ENCODE data around the gene DEPP1. TPM values are rescaled to one million over a fixed set of nuclear protein-coding genes. Genes with fewer than 3 reads are reported as not detected.

Gene DEPP1
- total and polyA plus RNA-seq, 2 of the 13 experiments (the other 11 are each of a cell fraction or from before 2014, with no cell fraction given), result 14.8 to 270 TPM

- TF ChIP-seq YEATS4 (CRISPR knock-in tag; IDR thresholded peaks at IDR 0.05; ENCODE audit: borderline replicate concordance) (no peak), ZNF644 (CRISPR knock-in tag; IDR thresholded peaks at IDR 0.05; ENCODE audit: low read depth) (peak; percentile 63; the same call in 1 of the 2 replicates), FOXP4 (CRISPR knock-in tag; IDR thresholded peaks at IDR 0.05) (peak; percentile 49; the same call in 1 of the 2 replicates)
These were observed 25.8 kb downstream of the DEPP1 start (continued) for GRCh38 chr10:44952779-44953231.

DNA sequence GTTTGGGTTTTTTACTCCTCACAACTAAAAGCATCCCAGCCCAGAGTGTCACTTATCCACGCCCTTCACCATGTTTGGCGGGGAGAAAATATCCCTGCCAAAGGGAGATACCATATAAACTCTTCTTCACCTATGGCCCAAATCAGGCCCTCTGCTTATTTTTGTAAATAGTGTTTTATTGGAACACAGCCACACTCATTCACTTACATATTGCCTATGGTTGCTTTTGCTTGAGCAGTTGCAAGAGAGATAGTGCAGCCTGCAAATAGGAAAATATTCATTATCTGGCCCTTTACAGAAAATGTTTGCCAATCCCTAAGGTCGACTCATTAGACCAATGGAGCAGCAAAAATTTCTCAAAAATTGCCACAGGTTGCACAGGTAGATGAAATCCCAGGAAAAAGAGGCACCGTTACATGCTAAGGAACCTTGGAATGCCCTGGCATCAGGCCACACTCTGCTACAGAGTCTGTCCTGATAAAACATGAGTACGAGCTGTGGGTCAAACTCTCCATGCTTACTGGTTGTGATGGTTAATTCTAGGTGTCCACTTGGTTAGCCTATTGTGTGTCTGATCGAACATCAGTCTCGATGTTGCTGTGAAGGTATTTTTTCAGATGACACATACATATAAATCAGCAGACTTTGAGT is 26.9 kb downstream of the DEPP1 start:
- Histone ChIP-seq H3K36me3 (replicated peaks in 1 of 2; ENCODE audit: control insufficient read depth in 1 of 2, insufficient read depth in 2 of 2, low read length in 2 of 2) (0 out of 5 replicates have a peak, but pooled peaks cover 0 to 6% of the 10 kb centered on the region in 2 experiments), H3K9me3 (ENCODE audit: low read length) (no peaks in the 10 kb centered on the region), H4K20me1 (ENCODE audit: insufficient read depth, low read length) (no peaks in the 10 kb centered on the region), H3K4me1 (ENCODE audit: insufficient read depth, low read length) (peaks cover 80% of the 10 kb centered on the region), H3K27ac (ENCODE audit: extremely low read length, insufficient read depth, low read length) (no peak overlapping the region), H2AFZ (ENCODE audit: low read length) (no peak overlapping the region), H3K79me2 (ENCODE audit: insufficient read depth, low read length) (no peaks in the 10 kb centered on the region), H3K4me2 (ENCODE audit: low read depth, low read length) (no peak overlapping the region), H3K9ac (ENCODE audit: insufficient read depth, low read depth, low read length) (no peak overlapping the region), H3K27me3 (ENCODE audit: control insufficient read depth in 1 of 2, insufficient read depth in 2 of 2, low read length in 2 of 2) (no peaks in the 10 kb centered on the region), H3K4me3 (replicated peaks in 1 of 3; ENCODE audit: insufficient read depth in 1 of 3, low read depth in 2 of 3, low read length in 3 of 3) (no peak overlapping the region)
- DNase-seq (ENCODE audit: low spot score), result no peak
- WGBS (ENCODE audit: low lambda C conversion rate), result 93% methylated on average over 7 of the region's 7 CpGs
- no peak for ATAC-seq
- FAIRE-seq, result no peak
- in situ Hi-C loops (cut with HindIII; ENCODE audit: extremely low pct_ligation_motif_present, low pct_unique_long_range_greater_than_20kb) (loop anchor here (25.0 kb wide), 1 partner anchor 1539 kb away; the partner anchor contains the start of gene HNRNPF), intact Hi-C loops (cut with micrococcal nuclease; ENCODE audit: unreplicated experiment) (loop anchor here (2.0 to 5.0 kb wide), 2 partner anchors 13 to 694 kb away; no protein-coding TSS in a partner anchor)
- POLR2A ChIA-PET, result interaction anchor here (1.1 to 2.8 kb wide), 6 partner anchors 9 to 39 kb away, joined by 4 to 25 read pairs (median 8); no protein-coding TSS in a partner anchor
- no TSS peak for BruUV-seq (replicated peaks)
- CTCF ChIA-PET (ENCODE audit: low intra/inter-chr PET ratio, low total read pairs), result no interaction called here
- no peak for TF ChIP-seq PBX3 (CRISPR knock-in tag; IDR thresholded peaks at IDR 0.05; ENCODE audit: borderline replicate concordance)
- TF ChIP-seq CHCHD3 (CRISPR knock-in tag; IDR thresholded peaks at IDR 0.05), result no peak
- TF ChIP-seq MAFG (CRISPR knock-in tag; IDR thresholded peaks at IDR 0.05), result no peak
- TF ChIP-seq SMARCE1 (IDR thresholded peaks at IDR 0.05; ENCODE audit: borderline replicate concordance), result no peak
- TF ChIP-seq ZNF333 (CRISPR knock-in tag; IDR thresholded peaks at IDR 0.05; ENCODE audit: borderline replicate concordance), result no peak
- no peak for TF ChIP-seq ZNF572 (CRISPR knock-in tag; IDR thresholded peaks at IDR 0.05)
- TF ChIP-seq ZKSCAN1 (IDR thresholded peaks at IDR 0.05; ENCODE audit: low read length), result no peak
- TF ChIP-seq, protein P1, sequence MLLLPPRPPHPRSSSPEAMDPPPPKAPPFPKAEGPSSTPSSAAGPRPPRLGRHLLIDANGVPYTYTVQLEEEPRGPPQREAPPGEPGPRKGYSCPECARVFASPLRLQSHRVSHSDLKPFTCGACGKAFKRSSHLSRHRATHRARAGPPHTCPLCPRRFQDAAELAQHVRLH (CRISPR knock-in tag; IDR thresholded peaks at IDR 0.05; ENCODE audit: borderline replicate concordance, low read depth), result no peak
- TF ChIP-seq KDM4B (CRISPR knock-in tag; IDR thresholded peaks at IDR 0.05), result no peak
- no peak for TF ChIP-seq SP140L (CRISPR knock-in tag; IDR thresholded peaks at IDR 0.05; ENCODE audit: borderline replicate concordance)
- TF ChIP-seq ZBTB49 (CRISPR knock-in tag; IDR thresholded peaks at IDR 0.05; ENCODE audit: borderline replicate concordance), result no peak
- TF ChIP-seq MAZ (IDR thresholded peaks at IDR 0.05; ENCODE audit: borderline replicate concordance, low read depth, low read length), result no peak
- no peak for TF ChIP-seq MAZ (CRISPR knock-in tag; IDR thresholded peaks at IDR 0.05; ENCODE audit: low read depth)
- TF ChIP-seq SRSF1 (optimal IDR thresholded peaks at IDR 0.05; ENCODE audit: low read depth, low read length), result no peak
- TF ChIP-seq WIZ (CRISPR knock-in tag; IDR thresholded peaks at IDR 0.05), result no peak
